Inferior parietal cortex (tissue), 1 donor: ENCODE data around the gene BACH1.

Experiments used
- DNase-seq: peaks from one replicate; pipeline ENCODE4 v3.0.0-alpha.2; 2016; ENCODE audit errors: extremely low spot score

Gene BACH1

DNA sequence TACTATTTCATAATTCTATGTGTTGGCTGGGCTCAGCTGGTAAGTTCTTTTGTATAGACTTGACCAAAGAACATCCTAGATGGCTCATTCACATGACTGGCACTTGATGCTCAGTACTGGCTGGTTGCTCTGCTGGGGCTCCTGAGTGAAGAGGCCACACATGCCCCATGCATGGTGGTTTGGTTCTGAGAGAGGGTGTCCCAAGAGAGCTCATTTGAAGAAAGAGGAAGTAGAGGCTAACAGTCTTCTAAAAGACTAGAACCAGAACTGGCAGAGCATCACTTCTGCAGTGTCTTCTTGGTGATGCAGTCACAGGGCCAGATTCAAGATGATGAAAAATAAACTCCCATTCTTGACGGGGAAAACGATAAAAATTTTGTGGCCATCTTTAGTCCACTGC lies 5.2 kb upstream of the BACH1 start:
- no peak for DNase-seq

DNA sequence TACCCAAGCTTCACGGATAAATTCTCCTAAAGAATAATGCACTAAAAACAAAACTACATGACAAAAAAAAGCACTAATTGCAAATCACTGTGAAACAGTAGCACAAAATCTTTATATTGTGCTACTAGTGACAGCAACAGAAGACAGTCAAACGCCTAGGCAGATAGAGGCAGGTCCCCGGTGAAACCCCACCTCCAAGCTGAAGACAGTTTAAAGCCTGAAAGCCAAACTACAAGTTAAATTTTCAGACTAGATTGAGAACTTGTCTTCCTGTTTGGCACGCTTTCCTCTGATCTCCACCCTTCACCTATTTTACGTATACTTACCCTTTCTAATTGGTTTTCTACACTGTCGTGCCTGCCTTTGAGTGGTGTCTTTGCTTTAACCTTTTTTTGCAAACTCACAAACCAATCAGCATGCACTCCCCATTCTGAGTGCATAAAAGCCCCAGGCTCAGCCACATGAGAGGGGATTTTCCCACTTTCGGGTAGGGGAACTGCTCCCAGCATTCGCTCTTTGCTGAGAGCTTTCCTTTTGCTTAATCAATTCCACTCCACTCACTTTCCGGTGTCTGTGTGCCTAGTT lies 3.6 kb upstream of the BACH1 start:
- DNase-seq: no peak

DNA sequence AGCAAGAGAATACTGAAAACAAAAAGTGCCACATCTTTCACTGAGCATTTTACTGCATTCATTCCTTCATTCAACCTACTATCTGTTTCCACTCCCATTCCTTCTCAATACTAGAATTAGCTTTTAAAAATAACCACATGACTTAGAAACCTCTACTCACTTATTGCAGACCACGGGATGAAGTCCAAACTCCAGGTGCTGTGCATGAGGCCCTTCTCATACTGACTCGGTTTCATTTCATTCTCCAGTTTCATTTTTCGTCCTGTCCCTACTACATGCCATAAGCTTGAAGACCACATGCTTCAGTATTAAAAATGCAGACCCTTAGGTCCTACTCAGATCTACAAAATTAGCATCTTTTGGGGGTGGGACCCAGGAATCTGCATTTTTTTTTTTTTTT lies 2.3 kb upstream of the BACH1 start:
- no peak for DNase-seq

DNA sequence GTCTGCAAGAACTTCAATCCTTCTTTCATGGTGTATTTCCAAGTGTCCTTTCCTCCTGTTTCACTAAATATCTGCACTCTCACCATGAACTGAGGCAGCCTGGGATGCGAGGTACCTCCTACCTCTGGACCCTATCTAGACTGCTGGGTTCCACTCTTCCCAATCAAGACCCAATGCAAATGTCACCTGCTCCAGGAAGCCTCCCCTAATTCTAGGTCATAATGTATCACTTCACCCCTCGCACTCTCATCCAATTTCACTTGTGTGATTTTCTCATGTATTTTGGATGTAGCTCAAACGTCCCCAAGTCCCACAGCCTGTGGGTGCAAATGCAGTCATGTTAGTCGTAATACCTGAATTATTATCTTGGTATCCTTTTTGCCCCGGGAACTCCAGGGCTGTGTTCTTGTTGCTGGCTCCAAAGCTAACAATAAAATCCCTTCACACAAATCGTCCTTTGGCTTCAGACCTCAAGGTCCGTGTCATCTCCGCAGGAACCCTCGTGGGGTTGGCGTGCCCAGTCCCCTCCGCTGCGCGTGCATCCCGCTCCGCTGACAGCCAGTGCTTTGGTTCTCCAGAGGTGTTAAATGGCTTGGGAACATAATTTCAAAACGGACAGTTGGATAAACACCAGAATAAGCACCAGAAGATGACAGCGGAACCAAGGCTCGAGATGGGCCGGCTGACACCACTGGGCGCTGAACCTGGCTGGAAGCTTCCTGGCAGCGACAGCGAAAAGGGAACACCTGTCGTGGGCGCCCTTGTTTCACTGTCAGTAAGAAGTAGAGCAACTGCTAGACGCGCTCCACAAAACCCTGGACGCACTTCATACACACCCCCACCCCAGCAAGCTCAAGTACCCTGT lies 1.0 kb upstream of the BACH1 start:
- no peak for DNase-seq

DNA sequence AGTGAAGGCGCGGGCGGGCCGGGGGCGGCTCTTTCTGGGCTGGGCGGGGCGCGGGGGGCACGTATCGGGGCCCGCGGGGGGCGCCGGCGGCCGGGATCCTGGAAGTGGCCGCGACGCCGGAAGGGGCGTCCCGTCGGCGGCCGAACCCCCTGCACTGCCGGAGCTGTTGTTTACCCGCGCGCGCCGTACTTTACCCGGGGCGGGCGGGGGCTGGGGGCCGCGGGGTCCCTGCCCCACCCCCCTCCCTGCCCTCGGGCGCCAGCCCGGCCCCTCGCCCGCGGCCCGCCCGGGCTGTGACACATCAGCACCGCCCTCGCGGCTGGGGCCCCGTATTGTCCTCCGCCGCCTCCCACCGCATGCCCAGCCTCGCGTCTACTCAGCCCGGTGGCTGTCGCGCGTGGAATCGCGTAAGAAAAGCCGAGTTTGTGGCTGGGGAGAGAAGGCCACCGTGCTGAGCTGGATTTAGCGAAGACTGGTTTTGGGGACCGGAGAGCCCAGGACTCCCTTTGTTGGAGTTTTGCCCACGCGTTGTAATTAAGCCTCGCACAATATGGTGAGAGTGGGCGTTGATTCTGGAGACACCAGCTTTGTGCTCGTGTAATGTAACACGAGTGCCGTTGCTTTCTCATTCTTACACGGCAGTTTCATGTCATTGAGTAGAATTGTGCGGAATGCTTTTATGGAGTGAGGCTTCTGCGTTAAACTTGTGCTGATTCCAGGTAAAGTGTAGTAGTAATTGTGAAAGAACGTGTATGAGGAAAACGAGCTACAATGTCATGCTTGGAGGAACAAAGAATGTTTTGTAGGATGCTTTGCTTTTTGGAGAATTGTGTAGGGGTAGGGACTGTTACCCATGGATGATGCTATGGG lies 559 bp downstream of the BACH1 start:
- DNase-seq: peak; percentile 56

DNA sequence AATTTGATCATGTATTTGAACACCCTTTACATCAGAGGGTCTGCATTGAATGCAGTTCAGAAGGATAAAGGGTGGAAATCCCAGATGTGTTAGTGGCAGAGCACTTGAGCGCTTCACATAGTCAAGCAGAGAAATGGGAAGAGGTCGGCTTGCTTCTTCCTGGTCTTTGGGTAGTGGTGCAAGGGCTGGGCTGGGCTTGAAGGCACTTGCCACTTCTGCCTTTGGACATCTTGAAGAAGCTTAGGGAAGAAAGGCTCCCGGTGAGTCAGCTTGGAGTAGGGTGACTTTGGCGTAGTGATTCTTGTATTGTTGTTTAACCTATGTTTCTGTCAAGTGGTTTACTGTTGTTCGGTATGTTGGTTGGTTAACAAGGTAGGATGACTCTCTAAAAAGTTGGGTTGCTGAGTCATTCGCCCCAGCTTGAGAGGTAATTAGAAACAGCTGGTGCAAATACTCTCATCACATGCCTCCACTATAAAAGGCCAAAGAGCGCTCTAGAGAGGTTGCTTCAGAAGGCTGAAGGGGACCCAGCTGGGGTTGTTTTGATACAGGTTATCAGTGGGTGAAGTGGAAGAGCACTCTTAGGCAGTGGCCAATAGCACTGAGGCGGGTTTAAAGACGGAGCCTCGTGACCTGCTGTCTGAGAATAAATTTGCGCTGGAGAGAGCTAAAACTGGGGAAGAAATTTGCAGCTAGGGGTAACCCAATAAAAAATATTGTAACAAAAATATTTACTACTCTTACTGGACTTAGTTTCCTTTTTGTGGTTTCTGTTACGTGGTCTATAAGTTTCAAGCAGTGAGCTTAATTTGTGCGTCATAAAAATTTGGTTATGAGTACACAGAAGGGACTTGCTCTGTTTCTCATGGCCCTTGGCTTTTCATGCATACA lies 1.4 kb downstream of the BACH1 start:
- DNase-seq: peak; percentile 34

DNA sequence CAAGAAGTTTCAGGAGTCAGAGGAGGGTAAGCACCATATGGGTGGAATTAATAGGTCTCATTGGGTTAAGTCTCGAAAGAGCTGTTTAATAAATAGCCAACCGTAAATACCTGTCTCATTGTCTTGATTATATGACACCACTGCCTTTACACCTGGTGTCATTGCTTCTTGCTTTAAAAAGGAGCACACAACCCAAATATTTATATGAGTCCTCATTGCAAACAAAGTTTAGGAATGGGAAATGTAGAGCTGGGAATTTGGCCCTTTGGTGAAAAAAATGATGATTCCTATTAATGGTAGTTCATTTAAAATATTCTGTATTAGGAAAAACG lies 2.1 kb downstream of the BACH1 start:
- no peak for DNase-seq

DNA sequence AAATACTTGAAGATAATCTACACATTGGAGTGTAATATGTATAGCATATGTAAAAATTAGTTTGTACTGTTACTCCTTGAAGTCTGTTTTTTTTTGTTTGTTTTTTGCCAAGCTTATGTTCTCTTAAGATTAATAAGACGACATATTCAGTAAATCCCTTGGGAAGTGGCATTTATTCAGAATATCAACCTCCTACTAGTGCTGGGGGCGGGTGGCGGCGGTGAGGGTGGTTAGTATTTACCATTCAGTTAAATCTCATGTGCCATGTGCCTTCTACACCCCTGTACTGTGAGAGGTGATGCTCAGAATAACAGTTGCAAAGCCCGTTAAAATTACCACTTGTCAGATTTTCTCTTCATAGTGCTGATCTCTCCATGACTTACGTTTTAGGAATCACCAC lies 3.0 kb downstream of the BACH1 start:
- no peak for DNase-seq

DNA sequence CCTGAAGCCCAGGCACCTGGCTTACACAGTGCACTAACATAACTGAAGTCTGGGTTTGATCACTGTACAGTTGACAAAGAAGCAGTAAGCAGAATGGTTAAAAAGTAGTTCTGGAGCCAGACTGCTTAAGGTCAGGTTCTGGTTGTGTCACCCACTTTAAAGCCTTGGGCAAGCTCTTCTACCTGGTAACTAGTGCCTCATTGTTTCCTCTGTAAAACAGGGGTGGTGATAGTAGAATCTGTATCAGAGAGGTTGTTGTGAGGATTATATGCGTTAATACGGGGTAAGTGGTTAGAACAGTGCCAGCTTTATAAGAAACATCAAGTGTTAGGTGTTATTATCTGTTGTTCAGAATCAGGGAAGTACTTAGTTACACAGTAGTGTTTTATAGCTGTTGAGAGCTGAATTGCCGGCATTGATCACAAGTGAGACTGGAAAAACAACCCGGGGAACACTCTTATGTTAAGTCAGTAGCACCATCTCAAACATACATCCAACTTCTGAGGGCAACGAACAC lies 3.7 kb downstream of the BACH1 start:
- no peak for DNase-seq

DNA sequence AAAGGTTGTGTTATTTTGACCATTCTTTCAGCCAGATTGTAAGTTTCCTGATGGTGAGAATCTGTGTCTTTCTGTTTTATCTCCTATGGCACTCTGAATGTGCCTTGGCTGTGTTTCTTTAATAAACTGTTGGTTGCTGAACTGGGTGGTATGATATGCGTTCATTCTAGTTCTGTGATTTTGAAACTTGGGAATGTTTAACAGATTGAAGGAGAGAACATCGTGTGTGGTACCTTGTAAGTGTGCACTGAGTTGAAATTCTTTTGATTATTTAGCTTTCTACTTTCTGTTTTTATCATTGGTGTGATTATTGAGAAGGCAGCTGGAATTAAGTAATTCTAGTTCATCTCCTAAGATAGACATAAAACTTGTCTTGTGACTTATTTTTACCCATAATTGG lies 4.6 kb downstream of the BACH1 start:
- DNase-seq: no peak

DNA sequence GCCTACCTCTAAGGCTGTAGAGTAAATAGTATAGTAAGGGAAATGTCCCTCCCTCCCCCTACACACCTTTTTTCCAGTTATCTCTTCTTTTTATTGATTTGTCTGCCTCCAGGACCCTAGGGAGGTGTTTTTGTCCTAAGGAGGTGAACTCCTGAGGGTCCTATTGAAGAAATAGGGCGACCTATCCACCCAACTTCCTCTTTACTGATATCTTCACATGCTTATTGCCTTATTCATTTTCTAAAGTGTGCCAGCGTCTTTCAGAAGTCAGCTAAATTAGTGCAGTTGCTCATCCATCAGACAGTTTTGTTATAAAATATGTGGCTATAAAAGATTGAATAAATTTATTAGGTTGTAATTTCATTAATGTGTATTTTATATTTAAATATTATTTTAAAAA lies 5.9 kb downstream of the BACH1 start:
- no peak for DNase-seq

DNA sequence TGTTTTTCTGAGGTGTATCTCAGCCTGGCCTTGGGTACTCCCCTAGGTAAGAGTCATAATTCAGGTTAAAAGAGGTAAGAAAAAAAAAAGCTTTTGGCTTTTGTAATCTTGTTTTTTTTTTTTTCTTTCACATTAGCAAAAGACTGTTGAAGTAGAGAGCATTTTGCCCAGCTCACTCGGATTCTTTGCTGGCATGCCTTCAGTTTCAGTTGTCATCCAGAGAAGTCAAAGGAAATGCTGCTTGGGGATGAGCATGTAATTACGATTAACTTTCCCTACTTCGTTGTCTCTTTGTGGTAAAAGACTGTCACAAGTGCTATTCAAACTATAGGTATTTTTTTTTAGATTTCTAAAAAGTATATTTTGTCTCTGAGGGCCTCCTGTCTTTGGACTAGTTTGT lies 6.3 kb downstream of the BACH1 start:
- DNase-seq: no peak

DNA sequence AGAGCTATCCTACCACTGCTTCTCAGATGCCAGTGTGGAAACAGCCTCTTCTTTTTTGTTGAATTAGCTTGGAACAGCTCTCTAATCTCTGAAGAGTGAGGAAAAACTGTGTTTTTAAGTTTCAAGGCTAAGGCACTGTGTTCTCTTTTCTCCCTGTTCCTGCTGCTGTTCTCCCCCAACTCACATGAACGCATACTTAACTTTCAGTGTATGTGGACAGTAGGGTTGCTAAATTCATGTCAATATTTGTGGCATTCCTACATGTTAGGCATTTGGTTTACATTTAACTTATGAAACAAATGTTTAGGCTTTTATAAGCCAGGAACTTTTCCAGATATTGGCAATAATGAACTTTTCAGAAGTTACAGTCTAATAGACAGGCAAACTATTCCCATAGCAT lies 6.8 kb downstream of the BACH1 start:
- no peak for DNase-seq

DNA sequence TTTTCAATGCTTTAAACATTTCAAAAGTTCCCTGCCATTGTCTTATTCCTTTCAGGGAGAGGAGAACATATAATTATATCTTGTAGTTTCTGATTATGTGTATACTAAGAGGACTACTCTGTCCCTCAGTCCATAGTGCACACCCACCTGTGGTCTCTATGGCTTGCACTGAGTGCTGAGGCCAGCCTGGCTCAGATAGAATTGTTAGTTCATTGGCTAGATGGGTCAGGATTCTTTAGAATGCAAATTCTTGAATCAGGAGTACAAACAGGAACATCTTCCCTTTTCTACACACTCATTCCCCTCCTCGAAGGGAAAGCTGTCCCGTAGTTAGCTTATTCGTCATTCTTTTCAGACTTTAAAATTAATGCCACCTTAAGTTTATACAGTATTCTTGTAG lies 8.2 kb downstream of the BACH1 start:
- no peak for DNase-seq

DNA sequence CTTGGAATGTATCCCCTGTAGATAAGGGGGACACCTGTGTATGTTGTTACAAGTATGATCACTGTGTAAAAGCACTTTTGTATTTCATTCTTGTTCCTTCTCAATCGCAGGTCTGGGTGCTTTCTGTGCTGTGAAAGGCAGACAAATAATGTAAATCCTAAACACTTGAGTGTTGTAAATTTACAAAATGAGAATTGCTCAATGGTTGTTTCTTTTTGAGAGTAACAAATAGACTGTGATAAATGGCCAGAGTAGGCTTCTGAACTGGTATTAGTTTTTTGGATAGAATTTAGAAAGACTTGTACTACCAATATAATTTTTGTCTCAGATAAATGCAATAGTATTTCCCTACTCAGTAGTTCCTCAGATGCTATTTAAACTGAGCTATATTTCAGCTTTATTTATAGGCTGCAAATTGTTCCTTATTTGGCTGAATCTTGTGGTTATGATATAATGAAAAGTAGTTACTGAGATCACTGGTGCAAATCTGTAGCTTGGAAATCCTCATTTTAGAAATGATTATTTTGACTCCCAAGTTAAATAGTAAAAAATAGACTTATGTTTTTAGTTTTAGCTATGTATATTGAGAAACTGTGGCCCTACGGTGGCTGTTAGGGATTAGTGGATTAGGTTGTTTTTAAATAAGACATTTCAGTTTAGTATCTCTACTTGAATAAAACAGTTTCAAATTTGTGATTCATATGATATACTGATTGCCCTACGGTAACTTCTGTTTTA lies 9.2 kb downstream of the BACH1 start:
- no peak for DNase-seq

DNA sequence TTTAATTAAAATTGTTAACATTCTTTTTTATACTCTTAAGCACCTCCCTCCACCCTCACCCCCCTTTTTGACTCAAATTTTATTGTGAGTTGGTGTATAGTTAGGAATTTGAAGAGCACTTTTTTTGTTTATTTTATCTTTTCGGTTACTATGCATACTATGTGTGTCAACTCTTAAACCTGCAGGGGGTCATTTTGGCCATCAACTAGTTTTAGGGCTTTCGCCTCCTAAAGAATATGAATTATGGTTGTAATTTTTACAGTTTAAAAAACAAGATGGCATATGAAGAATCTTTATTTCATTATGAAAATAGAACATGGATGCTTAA lies 9.7 kb downstream of the BACH1 start:
- no peak for DNase-seq

DNA sequence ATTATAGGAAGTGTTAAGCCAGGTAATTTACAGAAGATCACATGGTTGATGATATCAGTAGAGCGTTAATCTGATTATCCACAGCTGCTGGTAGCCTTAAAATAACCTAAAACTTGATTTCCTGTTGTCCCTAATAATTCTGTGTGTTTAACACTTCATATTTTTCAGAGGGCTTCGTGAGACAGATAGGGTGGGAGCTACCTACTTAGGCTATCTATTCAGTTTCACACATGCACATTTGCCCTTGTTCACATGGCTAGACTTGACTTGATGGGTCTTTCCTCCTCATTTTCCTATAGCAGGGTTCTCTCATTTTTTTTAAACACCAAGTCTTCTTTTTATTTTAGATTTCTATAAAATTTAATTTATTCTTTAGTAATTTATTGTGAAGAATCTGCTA lies 11.0 kb downstream of the BACH1 start:
- no peak for DNase-seq

DNA sequence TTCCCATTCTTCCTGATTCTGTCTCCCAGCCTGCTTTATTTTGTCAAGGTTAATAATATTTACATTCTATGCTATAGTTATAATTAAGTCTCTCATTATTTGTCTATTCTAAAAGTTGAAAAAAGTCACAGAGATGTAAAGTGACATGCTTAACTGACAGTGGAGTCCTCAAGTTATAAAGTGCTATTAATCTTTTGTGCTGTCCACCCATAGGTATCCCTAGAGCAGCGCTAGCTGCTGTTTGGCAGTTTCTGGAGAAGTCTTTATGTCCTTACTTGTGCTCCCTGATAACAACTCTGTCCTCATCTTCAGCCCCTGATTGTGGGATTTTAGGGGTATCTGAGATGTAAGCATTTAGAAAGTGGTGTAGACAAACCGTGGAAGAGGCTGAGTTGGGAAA lies 13.1 kb downstream of the BACH1 start:
- no peak for DNase-seq

DNA sequence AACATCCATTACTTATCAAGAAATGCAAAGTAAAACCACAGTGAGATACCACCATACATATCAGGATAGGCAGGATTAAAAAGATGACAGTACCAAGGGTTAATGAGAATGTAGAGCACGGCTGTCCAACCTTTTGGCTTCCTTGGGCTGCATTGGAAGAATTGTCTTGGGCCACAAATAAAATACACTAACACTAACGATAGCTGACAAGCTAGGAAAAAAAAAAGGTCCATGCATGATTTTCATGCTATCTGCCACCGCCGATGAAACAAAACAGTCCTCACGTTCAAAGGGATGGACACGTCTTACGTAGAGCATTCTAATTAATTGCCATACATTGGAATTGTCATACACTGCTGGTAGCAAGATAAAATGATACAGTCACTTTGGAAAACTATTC lies 14.3 kb downstream of the BACH1 start:
- DNase-seq: no peak

DNA sequence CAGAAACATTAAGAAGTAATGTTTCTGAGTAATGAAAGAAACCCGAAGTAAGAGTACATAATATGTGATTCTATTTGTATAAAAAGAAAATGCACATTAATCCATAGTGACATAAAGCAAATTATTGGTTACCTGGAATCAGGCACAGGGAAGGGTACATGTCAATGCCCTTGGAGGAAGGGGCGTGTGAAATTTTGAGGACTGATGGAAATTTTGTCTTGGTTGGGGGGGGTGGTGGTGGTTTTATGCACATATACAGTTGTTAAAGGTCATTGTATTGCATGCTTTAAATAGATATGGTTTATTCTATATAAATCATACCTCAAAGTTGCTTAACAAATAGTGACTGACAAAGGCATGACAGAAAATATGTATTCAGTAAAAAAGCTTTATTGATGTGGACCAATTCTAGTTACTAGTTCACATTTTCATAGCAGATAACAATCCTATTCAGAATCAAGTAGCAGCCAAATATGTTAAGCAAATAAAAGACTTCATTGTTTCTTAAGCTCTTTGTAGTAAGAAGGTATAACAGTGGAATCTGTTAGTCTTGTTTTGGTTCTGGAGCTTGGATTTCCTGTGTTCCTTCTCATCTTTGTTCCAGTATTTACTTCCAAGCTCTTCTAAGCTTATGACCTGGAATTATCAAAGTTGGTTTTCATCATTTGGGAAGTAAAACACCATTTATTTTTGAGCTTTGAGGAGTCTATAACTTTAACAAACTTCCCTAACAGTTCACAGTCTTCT lies 15.1 kb downstream of the BACH1 start:
- no peak for DNase-seq
